NCI-H1417 (cell line): ENCODE measurements around the gene MRPL54.

Experiments used
- DNase-seq, 3 experiments: peaks; one replicate each; lab custom pipeline; 2025; lab: John Stamatoyannopoulos, UW

The MRPL54 gene

DNA sequence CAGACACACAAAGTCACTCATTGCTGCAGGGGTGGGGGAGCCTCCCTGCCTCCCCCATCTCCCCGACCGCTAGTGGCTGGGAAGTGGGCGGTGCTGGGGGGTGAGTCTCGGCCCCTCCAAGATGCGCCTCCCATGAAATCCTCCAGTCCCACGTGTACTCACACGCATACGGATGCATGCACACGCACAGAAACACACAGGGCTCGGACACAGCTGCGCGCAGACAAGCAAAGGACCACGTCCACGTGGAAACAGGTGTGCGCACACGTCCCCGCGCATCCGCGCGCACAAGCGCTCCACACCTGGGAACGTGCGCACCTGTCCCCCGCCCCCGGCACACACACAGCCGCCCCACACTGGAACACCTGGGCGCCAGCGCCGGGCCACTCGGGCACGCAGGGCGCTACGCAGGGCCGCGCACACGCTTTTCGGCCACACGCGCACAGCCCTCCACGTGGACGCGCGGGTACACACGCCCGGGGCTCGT, 23.0 kb downstream of the MRPL54 start:
- peak in 2 of 3 experiments; percentile 27 to 36 for DNase-seq

DNA sequence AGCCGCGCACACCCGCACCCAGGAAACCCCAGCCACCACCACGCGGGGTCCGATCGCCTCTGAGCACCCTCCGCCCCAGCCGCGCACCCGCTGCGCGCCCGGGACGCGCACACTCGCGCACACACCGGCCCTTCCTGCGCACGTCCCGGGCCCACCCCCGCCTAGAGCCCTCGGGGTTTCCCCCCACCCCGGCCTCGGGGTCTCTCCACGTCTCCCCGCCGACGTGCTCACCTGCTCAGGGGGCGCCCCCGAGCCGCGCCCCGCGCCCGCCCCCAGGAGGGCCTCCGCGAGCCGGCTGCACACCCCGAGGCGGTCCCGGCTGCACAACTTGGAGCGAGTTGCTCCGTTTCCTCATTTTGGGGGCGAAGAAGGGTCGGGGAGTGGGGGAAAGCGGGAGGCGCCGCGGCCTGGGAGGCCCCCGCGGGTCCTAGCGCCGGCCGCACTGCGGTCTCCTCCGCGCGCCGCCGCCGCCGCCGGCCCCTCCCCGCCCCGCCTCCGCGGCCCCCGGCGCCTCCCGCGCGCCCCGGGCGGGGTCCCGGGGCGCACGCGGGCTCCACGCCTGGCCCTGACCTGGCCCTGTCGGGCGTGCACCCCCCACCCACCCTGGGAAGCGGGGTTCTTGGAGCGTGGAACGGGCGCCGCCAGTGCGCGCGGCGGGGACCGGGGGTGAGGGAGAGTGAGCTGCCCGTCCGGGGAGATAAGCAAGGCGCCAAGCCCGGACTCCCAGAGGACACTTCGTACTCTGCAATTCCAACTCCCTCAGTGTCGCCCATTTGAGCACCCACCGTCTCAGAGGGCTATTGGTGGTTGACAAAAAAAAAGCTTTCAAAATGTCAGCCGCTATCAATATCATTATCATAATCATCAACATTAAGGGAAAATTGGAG, 23.7 kb downstream of the MRPL54 start, which contains the start of gene MATK:
Gene MATK, minus strand, starts transcription at position 444 of the 887 bp plus-strand sequence. CDS start 1,246 bp downstream, outside the sequence.
- DNase-seq, result no peak

DNA sequence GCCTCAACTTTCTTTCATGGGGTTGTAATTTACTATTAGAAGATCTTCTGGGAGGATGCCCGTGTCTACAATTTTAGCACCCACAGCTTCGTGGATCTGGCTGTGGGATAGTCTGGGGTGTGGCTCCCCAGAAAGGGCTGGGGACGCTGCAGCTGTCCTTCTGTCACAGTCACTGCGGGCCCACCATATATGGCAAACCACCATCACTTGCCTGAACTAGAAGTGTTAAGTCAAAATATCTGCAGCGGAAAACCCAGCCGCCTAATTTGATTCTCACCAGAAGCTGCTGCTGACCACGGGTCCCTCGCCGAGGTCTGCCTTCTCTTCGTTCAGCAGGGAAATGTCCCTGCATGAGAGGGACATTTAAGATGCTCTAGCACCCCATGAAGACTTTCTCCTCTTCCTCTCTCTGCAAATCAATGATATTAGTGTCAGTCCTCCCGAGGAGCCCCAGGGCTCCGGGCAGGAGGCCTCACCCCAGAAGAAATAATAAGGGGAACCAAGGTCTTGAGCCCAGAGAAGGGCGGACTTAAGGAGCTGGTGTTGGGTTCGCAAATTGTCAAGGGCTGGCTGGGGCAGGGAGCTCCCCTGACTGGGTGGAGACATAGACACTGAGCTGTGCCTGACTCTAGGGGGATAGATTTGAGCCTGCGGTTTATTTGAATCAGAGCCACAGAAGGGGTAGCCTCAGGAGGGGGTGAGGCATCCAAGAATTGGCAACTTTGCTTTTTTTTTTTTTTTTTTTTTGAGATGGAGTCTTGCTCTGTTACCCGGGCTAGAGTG, 26.7 kb downstream of the MRPL54 start:
- DNase-seq, result no peak

DNA sequence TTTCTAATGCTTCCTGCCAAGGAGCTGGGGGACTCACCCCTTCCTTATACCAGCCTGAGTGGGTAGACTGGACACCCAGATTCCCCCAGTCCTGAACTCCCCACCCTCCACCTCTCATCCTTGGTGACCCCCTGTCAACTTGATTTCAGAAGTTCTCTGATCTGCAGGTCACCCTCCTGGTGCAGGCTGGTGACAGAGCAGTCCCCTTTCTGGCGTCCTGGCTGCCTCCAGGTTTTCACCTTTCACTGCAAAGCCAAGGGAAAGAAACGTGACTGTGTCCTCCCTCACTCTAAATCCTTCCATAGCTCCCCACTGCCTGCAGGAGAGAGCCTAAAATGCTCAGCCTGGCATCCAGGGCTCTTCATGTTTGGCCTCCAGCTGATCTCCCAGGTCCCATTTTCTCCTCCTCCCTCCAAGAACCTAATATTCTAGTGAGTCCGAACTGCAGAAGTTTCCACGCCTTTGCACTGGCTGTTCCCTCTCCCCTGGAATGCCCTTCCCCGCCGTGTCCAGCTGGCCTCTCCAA, 27.8 kb downstream of the MRPL54 start:
- no peak for DNase-seq

DNA sequence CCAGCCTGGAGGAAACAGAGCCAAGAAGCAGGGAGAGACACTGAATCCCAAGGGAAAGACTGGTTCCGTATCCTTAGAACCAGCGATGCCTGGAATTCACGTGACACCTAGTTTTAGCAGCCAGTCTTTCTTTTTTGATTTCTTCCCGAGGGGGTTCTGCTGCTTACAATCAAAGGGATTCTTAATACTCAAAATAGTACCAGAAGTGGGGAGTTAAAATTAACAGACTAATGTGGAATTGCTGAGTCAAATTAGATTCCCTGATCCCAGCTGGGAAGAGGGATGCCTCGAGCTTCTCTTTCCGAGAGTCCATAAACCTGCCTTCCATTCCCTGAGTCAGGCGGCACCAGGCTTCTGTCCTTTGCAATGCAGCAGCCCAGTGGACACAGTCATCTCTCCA, 28.5 kb downstream of the MRPL54 start:
- DNase-seq, result no peak

DNA sequence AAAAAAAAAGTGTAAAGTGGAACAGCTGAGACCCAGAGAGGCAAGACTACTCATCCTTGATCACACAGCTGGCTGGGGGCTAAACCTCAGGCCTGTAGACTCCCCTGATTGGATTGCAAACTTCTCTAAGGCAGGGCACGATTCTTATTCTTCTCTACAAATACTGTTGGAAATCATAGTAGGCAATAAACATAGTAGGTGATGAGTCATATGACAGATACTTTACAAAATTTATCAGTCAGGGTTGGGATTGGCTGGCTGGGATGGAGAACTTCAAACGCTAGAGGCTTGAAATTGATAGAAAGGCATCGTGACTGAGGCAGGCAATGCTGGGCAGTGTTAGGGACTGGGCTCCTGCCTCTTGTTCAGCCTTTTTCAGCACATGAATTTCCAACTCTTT, 29.6 kb downstream of the MRPL54 start:
- DNase-seq, result no peak

DNA sequence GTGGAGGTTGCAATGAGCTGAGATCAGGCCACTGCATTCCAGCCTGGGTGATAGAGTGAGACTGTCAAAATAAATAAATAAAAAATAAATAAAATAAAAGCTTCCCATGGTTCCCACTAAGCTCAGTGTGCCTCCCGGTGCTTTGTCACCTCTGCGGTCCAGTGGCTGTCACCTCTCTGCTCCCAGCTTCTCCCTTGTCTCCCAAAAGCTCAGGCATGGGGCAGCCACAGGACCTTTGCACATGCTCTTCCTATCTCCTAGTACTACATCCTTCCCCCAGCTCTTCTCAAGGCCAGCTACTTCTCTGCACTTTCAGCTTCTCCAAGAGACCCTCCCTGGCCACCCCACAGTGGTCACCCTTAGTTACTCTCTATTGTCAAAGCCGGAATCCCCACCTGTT, 31.3 kb downstream of the MRPL54 start:
- DNase-seq, result no peak

DNA sequence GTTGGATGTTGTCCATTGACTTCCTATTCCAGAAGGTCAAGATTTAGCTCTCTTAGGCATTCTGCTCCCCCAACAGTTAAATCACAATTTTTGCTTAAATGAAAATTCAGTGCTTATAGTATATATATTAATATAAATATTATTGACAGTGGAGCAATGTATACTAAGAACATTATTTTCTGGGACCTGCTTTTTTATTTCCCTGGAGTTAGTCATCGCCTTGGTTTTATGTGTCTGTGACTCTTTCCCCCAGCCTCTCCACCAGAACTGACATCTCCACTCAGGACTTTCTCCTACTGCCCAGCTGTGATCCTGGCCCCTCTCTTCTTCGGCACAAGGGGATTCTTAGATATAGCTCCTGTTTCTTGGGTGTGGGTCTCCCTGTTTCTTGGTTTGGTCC, 33.9 kb downstream of the MRPL54 start:
- DNase-seq, result no peak

DNA sequence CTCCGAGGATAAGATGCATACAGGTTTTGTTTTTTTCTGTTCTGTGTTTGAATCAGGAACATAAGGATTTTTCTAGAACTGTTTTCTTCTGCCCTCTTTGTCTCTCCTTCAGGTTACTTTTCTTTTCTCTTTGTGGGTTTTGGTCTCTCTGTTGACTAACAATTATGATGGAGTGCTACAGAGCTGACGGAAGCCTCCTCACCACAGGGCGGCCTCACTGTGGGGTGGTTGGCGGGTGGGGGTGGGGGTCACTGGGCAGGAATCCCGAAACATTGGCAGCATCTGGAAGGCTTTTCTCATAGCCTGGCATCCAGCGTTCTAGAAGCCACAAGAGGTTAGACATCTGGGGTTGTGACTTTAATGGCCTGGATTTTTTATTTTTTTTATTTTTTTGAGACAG, 35.7 kb downstream of the MRPL54 start:
- DNase-seq, result no peak

DNA sequence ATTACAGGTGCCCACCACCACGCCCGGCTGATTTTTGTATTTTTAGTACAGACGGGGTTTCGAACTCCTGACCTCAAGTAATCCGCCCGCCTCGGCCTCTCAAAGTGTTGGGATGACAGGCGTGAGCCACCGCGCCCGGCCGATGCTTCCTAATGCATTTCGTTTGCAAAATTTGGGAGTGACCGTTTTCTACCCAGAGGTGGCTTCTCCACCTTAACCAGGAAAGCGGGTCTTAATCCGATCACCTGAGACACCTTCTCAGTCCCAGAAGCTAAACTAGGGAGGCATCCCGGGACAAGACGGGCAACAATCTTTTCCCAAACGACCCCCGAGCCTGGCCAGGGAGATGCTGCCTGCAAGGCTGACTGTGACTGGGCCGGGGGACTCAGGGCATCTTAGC, 38.5 kb downstream of the MRPL54 start:
- DNase-seq, result no peak

DNA sequence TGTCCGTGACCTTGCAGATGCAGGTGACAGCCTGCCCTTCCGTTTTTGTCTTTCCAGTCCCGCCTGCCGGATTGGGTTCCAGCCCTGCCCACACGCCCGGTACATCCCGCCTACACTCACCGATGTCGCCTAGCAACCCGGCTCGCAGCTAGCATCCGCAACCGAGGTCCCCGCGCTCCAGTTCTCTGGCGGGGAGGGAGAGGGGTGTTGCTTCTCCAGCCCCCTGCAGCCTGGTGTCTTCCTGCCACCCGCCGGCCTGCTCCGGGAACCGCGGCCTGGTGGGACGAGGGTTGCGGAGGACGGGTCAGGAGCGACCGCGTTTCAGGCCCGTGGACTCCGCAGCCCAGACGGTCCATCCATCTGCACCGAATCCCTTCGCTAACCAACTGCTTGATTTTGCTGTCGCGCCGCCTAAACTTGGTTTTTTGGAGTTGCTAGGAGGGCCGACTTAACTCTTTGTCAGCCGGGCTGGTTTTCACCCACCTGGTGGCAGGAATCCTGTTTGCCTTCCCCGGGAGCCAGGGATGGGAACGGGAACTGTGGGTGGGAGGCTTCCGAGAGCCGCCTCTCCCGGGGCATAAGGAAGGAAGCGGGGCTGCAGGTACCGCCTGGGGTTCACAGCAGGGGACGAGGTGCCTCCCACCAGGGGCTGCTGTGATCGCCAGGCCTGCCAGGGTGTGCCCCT, 39.1 kb downstream of the MRPL54 start:
- DNase-seq, result peak in 2 of 3 experiments; percentile 78 to 89

DNA sequence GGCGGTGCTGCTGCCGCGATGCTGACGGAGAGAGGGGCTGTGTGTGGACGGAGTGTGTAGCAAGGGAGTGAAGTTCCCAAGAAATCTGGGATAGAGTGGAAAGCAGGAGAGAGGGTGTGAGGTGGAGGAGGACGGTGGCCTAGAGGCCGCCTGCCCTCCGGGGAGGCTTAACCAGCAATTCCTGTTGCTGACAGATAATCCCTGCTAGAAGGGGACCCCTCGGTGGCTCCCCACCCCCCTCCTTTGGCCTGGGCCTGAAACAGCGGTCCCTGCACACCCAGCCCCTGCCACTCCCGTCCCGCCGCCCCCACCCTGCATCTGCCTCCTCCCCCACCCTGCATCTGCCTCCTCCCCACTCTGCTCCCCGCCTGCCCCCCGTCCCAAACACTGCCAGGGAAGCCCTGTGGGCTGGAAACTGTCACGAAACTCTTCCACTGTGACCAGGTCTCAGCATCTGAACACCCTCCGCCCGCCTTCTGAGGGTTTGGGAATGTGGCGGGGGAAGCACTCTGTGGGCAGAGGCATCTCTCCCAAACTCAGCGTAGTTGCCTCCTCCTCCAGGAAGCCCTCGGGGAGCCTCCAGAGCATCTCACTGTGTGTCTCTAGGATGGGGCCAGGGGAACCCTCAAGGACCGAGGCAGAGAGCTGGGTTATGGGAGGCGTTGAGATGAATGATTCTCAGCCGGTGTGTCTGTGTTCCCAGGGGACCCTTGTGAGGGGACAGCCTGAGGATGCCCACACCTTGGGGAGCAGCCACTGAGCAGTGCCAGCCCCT, 40.8 kb downstream of the MRPL54 start:
- DNase-seq, result no peak

DNA sequence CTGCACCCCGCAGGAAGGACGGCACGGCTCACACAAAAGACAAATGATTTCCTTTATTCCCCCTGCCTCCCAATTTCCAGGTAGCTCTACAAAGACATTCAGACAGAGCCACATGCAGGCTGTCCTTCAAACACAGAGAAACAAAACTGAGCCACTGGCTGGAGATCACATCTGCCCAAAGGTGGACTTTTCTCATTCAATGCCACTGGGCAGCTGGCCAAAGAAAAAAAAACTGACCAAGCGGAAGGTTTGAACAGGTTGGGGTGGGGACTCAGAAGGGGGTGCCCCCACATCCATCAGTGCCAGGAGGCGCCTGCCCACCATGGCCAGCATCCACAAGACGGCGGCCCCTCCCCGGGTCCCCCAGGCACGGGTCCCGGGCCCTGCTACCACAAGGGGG, 41.5 kb downstream of the MRPL54 start:
- DNase-seq, result no peak

DNA sequence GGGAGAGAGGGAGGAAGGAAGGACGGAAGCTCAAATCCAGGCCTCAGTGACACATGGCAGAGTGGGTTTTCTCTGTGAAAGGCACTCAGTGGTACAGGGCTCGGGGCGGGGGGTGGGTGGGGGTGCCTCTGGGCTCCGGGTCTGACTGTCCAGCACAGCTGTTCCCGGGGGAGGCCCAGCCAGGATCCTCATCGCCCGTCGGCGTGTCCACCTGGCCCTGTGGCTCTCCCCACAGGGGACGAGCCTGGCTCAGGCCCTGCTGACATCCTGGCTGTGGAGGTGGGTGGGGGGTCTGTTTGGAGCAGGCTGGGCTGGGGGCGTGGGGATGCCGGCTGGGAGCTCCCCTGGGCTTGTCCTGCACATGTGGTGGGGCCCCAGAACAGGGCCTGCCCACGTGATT, 41.9 kb downstream of the MRPL54 start:
- no peak for DNase-seq

DNA sequence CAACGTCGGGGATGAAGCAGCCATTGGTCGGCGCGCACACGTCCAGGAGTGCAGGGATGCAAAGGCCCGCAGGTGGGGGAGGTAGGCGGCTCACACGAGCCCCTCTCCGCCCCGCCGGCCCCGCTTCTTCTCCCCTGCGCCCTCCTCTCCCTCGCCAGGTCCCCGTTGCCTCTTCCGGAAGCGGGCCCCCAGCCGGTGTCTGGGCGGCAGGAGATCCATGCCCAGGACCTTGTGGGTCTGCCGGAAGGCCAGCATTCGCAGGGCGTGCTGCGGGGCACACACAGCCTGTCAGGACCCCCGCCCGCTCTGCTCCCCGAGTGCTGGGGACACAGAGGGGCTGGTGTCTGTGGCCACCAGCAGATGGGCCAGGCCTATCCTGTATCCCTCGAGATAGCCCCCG, 43.4 kb downstream of the MRPL54 start:
- DNase-seq, result no peak

DNA sequence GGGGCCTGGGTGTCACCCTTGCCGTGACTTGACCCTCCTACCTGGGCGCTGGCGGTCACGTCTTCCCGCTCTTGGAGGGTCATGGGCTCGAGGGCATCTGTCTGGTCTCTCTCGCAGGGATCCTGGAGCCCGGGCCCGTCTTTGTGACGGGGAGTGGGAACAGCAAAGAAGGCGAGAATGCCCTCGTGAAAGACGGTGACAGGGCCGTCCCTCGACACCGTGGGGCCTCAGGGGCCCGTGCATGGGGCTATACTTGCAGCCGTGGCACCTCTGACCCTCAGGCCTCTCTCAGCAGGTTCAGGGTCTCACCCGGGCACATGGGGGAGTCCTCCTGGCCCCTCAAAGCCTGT, 44.6 kb downstream of the MRPL54 start:
- no peak for DNase-seq

DNA sequence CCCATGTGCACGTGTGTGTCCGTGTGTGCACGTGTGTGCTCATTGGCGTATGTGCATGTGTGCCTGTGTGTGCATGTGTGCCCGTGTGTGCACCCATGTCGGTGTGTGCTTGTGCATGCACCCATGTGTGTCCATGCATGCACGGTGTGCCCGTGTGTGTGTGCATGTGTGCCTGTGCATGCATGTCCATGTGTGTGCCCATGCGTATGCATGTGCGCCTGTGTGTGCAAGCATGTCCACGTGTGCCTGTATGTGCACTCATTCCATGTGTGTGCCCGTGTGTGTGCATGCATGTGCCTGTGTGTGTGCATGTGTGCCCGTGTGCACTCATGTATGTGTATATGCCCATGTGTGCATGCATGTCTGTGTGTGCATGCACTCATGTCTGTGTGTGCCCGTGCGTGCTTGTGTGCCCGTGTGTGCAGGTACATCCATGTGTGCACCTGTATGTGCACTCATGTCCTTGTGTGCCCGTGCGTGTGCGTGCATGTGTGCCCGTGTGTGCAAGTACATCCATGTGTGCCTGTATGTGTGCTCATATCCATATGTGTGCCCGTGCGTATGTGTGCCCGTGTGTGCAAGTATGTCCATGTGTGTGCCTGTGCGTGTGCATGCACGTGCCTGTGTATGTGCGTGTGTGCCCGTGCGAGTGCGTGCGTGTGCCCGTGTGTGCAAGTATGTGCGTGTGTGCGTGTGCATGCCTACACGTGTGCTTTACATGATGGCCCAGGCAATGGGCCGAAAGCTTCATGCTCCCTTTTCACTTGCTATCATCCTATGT, 45.3 kb downstream of the MRPL54 start:
- DNase-seq, result no peak

DNA sequence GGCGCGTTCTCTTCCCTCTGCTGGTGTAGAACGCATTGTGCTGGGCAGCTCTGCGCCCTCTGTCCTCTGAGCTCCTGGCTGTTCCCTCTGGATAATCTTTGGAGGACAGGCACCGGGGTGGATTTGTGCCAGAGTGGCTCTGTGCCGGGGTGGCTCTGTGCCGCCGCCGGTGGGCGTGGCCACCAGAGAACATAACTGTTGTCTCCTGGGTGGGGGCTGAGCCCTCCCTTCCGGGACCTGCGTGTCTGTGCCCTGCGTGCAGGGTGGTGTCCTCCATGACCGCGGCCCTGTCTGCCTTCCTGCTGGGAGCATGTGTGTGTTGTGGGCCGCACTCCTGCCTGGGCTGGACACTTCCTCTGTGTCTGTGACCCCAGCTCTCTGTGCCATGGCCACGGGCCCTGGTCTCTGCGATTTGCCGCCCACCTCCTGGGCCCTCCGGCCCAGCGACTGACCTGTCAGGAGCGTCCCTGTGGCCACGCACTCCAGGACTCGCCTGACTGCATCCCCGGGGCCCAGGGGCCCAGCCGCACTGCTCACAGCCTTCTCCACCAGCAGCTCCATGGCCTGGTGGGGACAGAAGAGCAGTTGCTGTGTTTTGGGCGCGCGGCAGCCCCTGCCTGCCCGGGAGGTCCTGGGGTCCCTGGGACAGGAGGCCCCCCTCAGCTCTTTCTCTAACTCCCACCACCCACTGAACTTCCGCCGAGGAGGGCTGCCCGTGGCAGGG, 46.1 kb downstream of the MRPL54 start:
- no peak for DNase-seq

DNA sequence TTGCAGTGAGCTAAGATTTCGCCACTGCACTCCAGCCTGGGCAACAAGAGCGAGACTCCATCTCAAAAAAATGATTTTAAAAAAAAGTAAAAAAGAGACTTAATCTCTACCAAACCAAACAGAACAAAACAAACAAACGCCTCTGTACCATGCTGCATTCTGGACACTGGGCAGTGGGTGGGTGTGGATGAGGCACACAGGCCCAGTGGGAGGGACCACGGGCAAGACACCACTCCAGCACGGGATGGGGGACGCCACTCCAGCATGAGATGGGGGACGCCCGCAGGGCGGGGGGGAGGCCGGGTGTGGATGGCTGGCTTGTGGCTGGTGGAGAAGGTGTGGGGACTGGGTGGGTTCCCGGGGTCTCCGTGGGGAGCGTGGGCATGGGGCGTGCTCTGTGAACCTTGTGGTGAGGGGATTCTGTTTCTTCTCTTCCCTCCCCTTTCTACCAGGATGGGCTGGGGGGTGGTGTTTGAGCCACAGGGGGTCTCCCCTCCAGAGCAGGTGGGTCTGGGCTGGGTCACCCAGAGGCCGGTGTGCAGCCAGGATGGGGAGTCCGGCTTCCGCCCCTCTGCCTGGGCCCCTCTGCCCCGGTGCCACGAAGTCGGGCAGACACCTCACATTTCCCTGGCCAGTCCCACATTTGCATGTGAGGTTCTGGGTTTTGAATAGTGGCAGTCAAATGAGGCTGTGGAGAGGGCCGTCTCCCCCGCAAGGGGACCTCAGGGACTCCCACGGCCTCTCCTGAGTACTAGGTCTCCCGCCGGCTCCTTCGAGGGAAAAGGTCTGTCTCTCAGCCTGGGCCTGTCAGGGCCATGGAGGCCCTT, 47.6 kb downstream of the MRPL54 start:
- no peak for DNase-seq
